Measurements from ENCODE around the gene FNBP1L.
"Not testable (repeated sequence)": the region's sequence is repeated elsewhere in the genome, so short reads cannot be mapped to it uniquely, and the experiment has no call there.

FNBP1L gene

DNA sequence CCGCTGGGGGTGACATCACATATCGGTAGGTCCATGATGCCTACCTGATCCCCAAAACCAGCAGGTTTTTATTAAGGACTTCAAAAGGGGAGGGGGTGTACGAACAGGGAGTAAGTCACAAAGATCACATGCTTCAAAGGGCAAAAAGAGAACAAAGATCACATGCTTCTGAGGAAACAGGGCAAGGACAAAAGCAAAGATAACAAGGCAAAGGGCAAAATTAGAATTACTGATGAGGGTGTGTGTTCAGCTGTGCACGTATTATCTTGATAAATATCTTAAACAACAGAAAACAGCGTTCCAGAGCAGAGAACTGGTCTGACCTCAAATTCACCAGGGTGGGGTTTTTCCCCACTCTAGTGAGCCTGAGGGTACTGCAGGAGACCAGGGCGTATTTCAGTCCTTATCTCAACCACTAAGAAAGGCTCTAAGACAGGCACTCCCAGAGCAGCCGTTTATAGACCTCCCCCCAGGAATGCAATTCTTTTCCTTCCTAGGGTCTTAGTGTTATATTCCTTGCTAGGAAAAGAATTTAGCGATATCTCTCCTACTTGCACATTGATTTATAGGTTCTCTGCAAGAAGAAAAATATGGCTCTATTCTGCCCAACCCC lies 31.3 kb downstream of the FNBP1L start:
- not testable (repeated sequence) for H2AK5ac ChIP-seq (ENCODE audit: low read length); H3K18ac ChIP-seq (ENCODE audit: low read length); H2BK12ac ChIP-seq (ENCODE audit: low read length); H4K8ac ChIP-seq (ENCODE audit: low read depth, low read length); H3K14ac ChIP-seq (ENCODE audit: low read length); H2BK120ac ChIP-seq (ENCODE audit: insufficient read depth, low read length, poor library complexity); H3K79me2 ChIP-seq (ENCODE audit: control insufficient read depth, insufficient read depth, low read length, poor library complexity); H3K9ac ChIP-seq (ENCODE audit: low read length); H3K36me3 ChIP-seq (ENCODE audit: control insufficient read depth in 1 of 2, insufficient read depth in 2 of 2, low read length in 2 of 2); H3K27ac ChIP-seq (ENCODE audit: low read depth, low read length); H3K4me2 ChIP-seq (ENCODE audit: low read length); H4K12ac ChIP-seq (ENCODE audit: low read depth, low read length); H3K4me1 ChIP-seq (ENCODE audit: control insufficient read depth in 1 of 2, insufficient read depth in 2 of 2, low read length in 2 of 2); H4K91ac ChIP-seq (ENCODE audit: low read depth, low read length); H3K79me1 ChIP-seq (ENCODE audit: low read length); H3K4me3 ChIP-seq (ENCODE audit: low read depth, low read length); H2BK5ac ChIP-seq (ENCODE audit: low read depth, low read length, poor library complexity); H3K23ac ChIP-seq (ENCODE audit: low read length); H2AFZ ChIP-seq (ENCODE audit: insufficient read depth, low read length, poor library complexity); H3K27me3 ChIP-seq (ENCODE audit: insufficient read depth, low read length); H3K9me3 ChIP-seq (ENCODE audit: insufficient read depth, low read depth, low read length)
- peak overlapping the region; percentile 21 for H3K4ac ChIP-seq (ENCODE audit: low read depth, low read length)
- peak; percentile 65 to 74 for DNase-seq
- WGBS (ENCODE audit: extremely low coverage, insufficient coverage, insufficient read length), result no CpG with 5 or more reads among the region's 8 CpGs

- H3K14ac ChIP-seq (ENCODE audit: low read length); H3K79me2 ChIP-seq (ENCODE audit: control insufficient read depth, insufficient read depth, low read length, poor library complexity); H2AK5ac ChIP-seq (ENCODE audit: low read length); H3K4me2 ChIP-seq (ENCODE audit: low read length); H3K4me1 ChIP-seq (ENCODE audit: control insufficient read depth in 1 of 2, insufficient read depth in 2 of 2, low read length in 2 of 2); H3K79me1 ChIP-seq (ENCODE audit: low read length); DNase-seq; H3K27me3 ChIP-seq (ENCODE audit: insufficient read depth, low read length); H3K23ac ChIP-seq (ENCODE audit: low read length); H2AFZ ChIP-seq (ENCODE audit: insufficient read depth, low read length, poor library complexity); H2BK12ac ChIP-seq (ENCODE audit: low read length); H3K9ac ChIP-seq (ENCODE audit: low read length); H3K27ac ChIP-seq (ENCODE audit: low read depth, low read length); H4K8ac ChIP-seq (ENCODE audit: low read depth, low read length); H2BK120ac ChIP-seq (ENCODE audit: insufficient read depth, low read length, poor library complexity); H3K4me3 ChIP-seq (ENCODE audit: low read depth, low read length); H3K36me3 ChIP-seq (ENCODE audit: control insufficient read depth in 1 of 2, insufficient read depth in 2 of 2, low read length in 2 of 2); H4K91ac ChIP-seq (ENCODE audit: low read depth, low read length); H3K9me3 ChIP-seq (ENCODE audit: insufficient read depth, low read depth, low read length); H4K12ac ChIP-seq (ENCODE audit: low read depth, low read length); H2BK5ac ChIP-seq (ENCODE audit: low read depth, low read length, poor library complexity); H3K18ac ChIP-seq (ENCODE audit: low read length): not testable (repeated sequence)
- WGBS (ENCODE audit: extremely low coverage, insufficient coverage, insufficient read length), result no CpG with 5 or more reads among the region's 5 CpGs
- H3K4ac ChIP-seq (ENCODE audit: low read depth, low read length), result peak overlapping the region; percentile 93
These were observed 34.0 kb downstream of the FNBP1L start for GRCh38 chr1:93481899-93482298.

DNA sequence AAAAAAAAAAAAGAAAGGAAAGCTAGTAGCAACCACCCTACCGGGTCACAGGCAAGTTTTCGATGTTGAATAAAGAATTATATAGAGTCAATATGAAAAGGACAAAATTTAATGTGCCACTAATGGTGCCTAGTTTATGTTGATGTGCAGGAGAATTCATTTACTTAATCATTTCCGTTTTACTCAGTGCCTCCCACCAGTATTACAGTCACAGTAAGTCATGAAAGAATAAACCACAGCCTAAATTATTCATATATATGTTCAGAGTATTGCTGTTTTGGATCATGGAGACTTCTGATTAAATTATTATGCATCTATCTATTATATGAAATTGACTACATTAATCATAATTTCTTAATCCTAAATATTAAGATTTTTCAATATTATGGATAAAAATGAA lies 35.3 kb downstream of the FNBP1L start:
- H2AK5ac ChIP-seq (ENCODE audit: low read length), result no peak overlapping the region
- WGBS (ENCODE audit: extremely low coverage, insufficient coverage, insufficient read length), result no CpG with 5 or more reads among the region's 3 CpGs
- DNase-seq, result no peak
- H3K4me1 ChIP-seq (ENCODE audit: control insufficient read depth in 1 of 2, insufficient read depth in 2 of 2, low read length in 2 of 2), result peaks cover 0 to under 1% of the 10 kb centered on the region in 2 experiments
- H4K8ac ChIP-seq (ENCODE audit: low read depth, low read length), result no peak overlapping the region
- no peak overlapping the region for H3K18ac ChIP-seq (ENCODE audit: low read length)
- no peak overlapping the region for H3K14ac ChIP-seq (ENCODE audit: low read length)
- no peaks in the 10 kb centered on the region for H3K79me1 ChIP-seq (ENCODE audit: low read length)
- peaks cover 12% of the 10 kb centered on the region for H3K79me2 ChIP-seq (ENCODE audit: control insufficient read depth, insufficient read depth, low read length, poor library complexity)
- H4K91ac ChIP-seq (ENCODE audit: low read depth, low read length), result no peak overlapping the region
- H2AFZ ChIP-seq (ENCODE audit: insufficient read depth, low read length, poor library complexity), result no peak overlapping the region
- H2BK12ac ChIP-seq (ENCODE audit: low read length), result no peak overlapping the region
- H3K27me3 ChIP-seq (ENCODE audit: insufficient read depth, low read length), result no peaks in the 10 kb centered on the region
- H2BK120ac ChIP-seq (ENCODE audit: insufficient read depth, low read length, poor library complexity), result no peak overlapping the region
- H3K9ac ChIP-seq (ENCODE audit: low read length), result no peak overlapping the region
- peaks cover 2% of the 10 kb centered on the region for H3K9me3 ChIP-seq (ENCODE audit: insufficient read depth, low read depth, low read length)
- no peak overlapping the region for H2BK5ac ChIP-seq (ENCODE audit: low read depth, low read length, poor library complexity)
- H3K36me3 ChIP-seq (ENCODE audit: control insufficient read depth in 1 of 2, insufficient read depth in 2 of 2, low read length in 2 of 2), result peaks cover 0 to 3% of the 10 kb centered on the region in 2 experiments
- H3K4me3 ChIP-seq (ENCODE audit: low read depth, low read length), result no peak overlapping the region
- no peak overlapping the region for H3K4me2 ChIP-seq (ENCODE audit: low read length)
- H3K4ac ChIP-seq (ENCODE audit: low read depth, low read length), result peak overlapping the region; percentile 64
- no peak overlapping the region for H3K23ac ChIP-seq (ENCODE audit: low read length)
- no peak overlapping the region for H3K27ac ChIP-seq (ENCODE audit: low read depth, low read length)
- H4K12ac ChIP-seq (ENCODE audit: low read depth, low read length), result no peak overlapping the region

GRCh38 chr1:93483606-93484005 lies 35.7 kb downstream of the FNBP1L start:
- Histone ChIP-seq H3K27me3 (ENCODE audit: insufficient read depth, low read length) (no peaks in the 10 kb centered on the region), H3K79me2 (ENCODE audit: control insufficient read depth, insufficient read depth, low read length, poor library complexity) (peaks cover 15% of the 10 kb centered on the region), H3K4me2 (ENCODE audit: low read length) (no peak overlapping the region), H2BK120ac (ENCODE audit: insufficient read depth, low read length, poor library complexity) (no peak overlapping the region), H3K4me1 (ENCODE audit: control insufficient read depth in 1 of 2, insufficient read depth in 2 of 2, low read length in 2 of 2) (peaks cover 0 to 4% of the 10 kb centered on the region in 2 experiments), H3K4ac (ENCODE audit: low read depth, low read length) (peak overlapping the region; percentile 79), H4K91ac (ENCODE audit: low read depth, low read length) (no peak overlapping the region), H2BK12ac (ENCODE audit: low read length) (no peak overlapping the region), H2AFZ (ENCODE audit: insufficient read depth, low read length, poor library complexity) (no peak overlapping the region), H3K36me3 (ENCODE audit: control insufficient read depth in 1 of 2, insufficient read depth in 2 of 2, low read length in 2 of 2) (peaks cover 0 to 3% of the 10 kb centered on the region in 2 experiments), H3K4me3 (ENCODE audit: low read depth, low read length) (no peak overlapping the region), H3K23ac (ENCODE audit: low read length) (no peak overlapping the region), H2AK5ac (ENCODE audit: low read length) (no peak overlapping the region), H3K14ac (ENCODE audit: low read length) (no peak overlapping the region), H3K18ac (ENCODE audit: low read length) (no peak overlapping the region), H3K9ac (ENCODE audit: low read length) (no peak overlapping the region), H2BK5ac (ENCODE audit: low read depth, low read length, poor library complexity) (no peak overlapping the region), H4K8ac (ENCODE audit: low read depth, low read length) (no peak overlapping the region), H3K9me3 (ENCODE audit: insufficient read depth, low read depth, low read length) (no peaks in the 10 kb centered on the region), H4K12ac (ENCODE audit: low read depth, low read length) (no peak overlapping the region), H3K79me1 (ENCODE audit: low read length) (no peaks in the 10 kb centered on the region), H3K27ac (ENCODE audit: low read depth, low read length) (no peak overlapping the region)
- no peak for DNase-seq

Data from trophoblast cell (in vitro differentiated cells and primary cell).